Right atrium auricular region (tissue), 2 donors: ENCODE data around the gene MBTD1. TPM values are rescaled to one million over a fixed set of nuclear protein-coding genes. Genes with fewer than 3 reads are reported as not detected.
"Not testable (repeated sequence)": the region's sequence is repeated elsewhere in the genome, so short reads cannot be mapped to it uniquely, and the experiment has no call there.

Source experiments
- DNase-seq: peaks from one replicate; pipeline ENCODE4 v3.0.0-alpha.2; 2019; ENCODE audit warnings: low spot score
- H3K27ac ChIP-seq, 2 donors: fragments of 200-600 bp; sonication (generic); 1 replicate in 1 of 2; 2 replicates in 1 of 2; pipeline ENCODE4 v1.5.1; 2016 to 2019
- H3K27me3 ChIP-seq, 2 donors: fragments of 200-600 bp; sonication (generic); one replicate each; pipeline versions ENCODE4 v1.5.1 to v1.6.0; 2017 to 2019
- H3K36me3 ChIP-seq: fragments of 200-600 bp; sonication (generic); one replicate; pipeline ENCODE4 v1.5.1; 2016
- H3K4me1 ChIP-seq, 2 donors: fragments of 200-600 bp; sonication (generic); one replicate each; pipeline versions ENCODE4 v1.5.1 to v1.6.0; 2017 to 2019
- H3K4me3 ChIP-seq, 2 donors: fragments of 200-600 bp; sonication (generic); 1 replicate in 1 of 2; 2 replicates in 1 of 2; pipeline ENCODE4 v1.5.1; 2017 to 2019; ENCODE audit warnings: mild to moderate bottlenecking in 1 of 2, moderate library complexity in 1 of 2
- H3K9me3 ChIP-seq, 2 donors: fragments of 200-600 bp; sonication (generic); one replicate each; pipeline ENCODE4 v1.5.1; 2019
- total RNA-seq, 2 donors: library from RNA; depleted of rRNA; stranded (reverse); fragments of >200 nt; gene quantifications; one replicate each; pipeline ENCODE4 v1.1.0, GENCODE V29; 2016
- TF ChIP-seq, protein P1 (sequence below), 2 donors: fragments of 200-600 bp; sonication (generic); IDR thresholded peaks; one replicate each; pipeline ENCODE4 v1.5.1; 2019; ENCODE audit warnings: antibody characterized with exemption in 2 of 2

The MBTD1 gene
- total RNA-seq: 1 to 10 TPM; 3.2 to 5.2 TPM

DNA sequence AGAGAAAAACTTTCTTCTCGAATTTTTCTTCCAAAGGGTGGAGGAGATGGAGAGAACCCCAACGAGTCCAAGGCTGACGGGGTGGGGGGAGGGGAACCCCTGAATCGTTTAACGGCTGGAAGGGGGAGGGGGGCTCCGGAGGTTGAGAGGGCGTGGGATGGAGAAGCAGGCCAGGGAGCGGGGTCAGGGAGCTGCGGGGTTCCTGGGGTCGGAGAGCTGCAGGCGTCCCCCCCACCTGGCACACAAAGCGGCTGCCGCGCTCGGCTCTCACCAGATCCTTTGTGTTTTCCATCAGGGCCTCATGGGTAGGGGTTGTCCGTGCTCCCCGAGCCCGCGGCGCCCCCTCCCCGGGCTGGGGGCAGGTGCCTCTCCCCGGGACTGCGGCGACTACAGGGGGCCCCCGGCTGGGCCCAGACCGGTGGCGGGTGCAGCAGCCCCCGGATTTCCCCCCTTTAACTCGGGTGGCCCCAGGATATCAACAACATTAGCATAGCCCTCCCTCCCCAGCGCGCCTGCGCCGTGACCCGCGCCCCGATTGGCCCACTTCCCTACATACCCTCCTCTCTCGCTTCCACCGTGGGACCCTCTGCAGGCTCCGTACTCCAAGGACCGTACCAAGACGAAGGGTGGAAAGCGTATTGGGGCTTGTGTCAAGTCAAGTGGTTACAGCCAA lies at the start of gene MBTD1:
MBTD1 (minus strand) TSS at position 486 of the 673 bp plus-strand sequence. CDS start 34,888 bp downstream, outside the sequence.
- Histone ChIP-seq H3K9me3 (no peaks in the 10 kb centered on the region), H3K27me3 (no peaks in the 10 kb centered on the region), H3K4me1 (peaks cover 0 to 54% of the 10 kb centered on the region in 2 donors), H3K27ac (peak within 1 kb of the TSS; percentile 97 to 98), H3K4me3 (peak within 1 kb of the TSS; percentile 79 to 97), H3K36me3 (peaks cover 8% of the 10 kb centered on the region)
- DNase-seq: peak; percentile 95
- TF ChIP-seq, protein P1, sequence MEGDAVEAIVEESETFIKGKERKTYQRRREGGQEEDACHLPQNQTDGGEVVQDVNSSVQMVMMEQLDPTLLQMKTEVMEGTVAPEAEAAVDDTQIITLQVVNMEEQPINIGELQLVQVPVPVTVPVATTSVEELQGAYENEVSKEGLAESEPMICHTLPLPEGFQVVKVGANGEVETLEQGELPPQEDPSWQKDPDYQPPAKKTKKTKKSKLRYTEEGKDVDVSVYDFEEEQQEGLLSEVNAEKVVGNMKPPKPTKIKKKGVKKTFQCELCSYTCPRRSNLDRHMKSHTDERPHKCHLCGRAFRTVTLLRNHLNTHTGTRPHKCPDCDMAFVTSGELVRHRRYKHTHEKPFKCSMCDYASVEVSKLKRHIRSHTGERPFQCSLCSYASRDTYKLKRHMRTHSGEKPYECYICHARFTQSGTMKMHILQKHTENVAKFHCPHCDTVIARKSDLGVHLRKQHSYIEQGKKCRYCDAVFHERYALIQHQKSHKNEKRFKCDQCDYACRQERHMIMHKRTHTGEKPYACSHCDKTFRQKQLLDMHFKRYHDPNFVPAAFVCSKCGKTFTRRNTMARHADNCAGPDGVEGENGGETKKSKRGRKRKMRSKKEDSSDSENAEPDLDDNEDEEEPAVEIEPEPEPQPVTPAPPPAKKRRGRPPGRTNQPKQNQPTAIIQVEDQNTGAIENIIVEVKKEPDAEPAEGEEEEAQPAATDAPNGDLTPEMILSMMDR (IDR thresholded peaks at IDR 0.05): no peak

DNA sequence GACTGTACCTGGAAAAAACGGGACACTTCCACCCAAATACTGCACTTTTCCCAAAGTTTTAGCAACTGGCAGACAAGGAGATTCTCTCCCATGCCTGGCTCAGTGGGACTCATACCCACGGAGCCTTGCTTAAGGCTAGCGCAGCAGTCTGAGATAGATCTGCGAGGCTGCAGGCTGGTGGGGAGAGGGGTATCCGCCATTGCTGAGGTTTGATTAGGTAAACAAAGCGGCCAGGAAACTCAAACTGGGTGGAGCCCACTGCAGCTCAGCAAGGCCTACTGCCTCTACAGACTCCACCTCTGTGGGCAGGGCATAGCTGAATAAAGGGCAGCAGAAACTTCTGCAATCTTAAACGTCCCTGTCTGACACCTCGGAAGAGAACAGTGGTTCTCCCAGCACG lies 45.3 kb upstream of the MBTD1 start:
- Histone ChIP-seq H3K4me3 (no peak overlapping the region), H3K9me3 (no peaks in the 10 kb centered on the region), H3K4me1 (no peaks in the 10 kb centered on the region), H3K27ac (no peak overlapping the region), H3K36me3 (no peaks in the 10 kb centered on the region), H3K27me3 (no peaks in the 10 kb centered on the region)
- TF ChIP-seq, protein P1 (IDR thresholded peaks at IDR 0.05): no peak
- DNase-seq: no peak

DNA sequence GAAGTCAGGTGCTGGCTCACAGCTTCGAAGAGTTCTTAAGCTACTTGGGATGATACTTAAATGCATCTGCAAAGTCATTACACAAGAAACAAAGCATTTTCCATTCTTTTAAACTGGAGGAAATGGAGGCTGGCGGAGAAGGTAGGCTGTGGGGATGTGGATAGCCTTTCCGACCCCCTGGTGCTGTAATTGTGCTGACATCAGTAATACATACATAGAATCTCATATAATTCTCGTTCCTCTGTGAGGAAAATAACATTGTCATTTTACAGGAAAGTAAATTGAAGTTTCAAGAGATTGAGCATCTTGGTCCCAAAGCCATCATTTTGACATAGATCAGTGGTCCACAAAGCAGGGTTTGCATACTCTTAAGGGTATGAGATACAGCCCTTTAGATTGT lies 40.0 kb upstream of the MBTD1 start:
- Histone ChIP-seq H3K27me3 (no peaks in the 10 kb centered on the region), H3K4me3 (no peak overlapping the region), H3K4me1 (no peaks in the 10 kb centered on the region), H3K27ac (no peak overlapping the region), H3K9me3 (no peaks in the 10 kb centered on the region), H3K36me3 (peaks cover 7% of the 10 kb centered on the region)
- TF ChIP-seq, protein P1 (IDR thresholded peaks at IDR 0.05): no peak
- no peak for DNase-seq

DNA sequence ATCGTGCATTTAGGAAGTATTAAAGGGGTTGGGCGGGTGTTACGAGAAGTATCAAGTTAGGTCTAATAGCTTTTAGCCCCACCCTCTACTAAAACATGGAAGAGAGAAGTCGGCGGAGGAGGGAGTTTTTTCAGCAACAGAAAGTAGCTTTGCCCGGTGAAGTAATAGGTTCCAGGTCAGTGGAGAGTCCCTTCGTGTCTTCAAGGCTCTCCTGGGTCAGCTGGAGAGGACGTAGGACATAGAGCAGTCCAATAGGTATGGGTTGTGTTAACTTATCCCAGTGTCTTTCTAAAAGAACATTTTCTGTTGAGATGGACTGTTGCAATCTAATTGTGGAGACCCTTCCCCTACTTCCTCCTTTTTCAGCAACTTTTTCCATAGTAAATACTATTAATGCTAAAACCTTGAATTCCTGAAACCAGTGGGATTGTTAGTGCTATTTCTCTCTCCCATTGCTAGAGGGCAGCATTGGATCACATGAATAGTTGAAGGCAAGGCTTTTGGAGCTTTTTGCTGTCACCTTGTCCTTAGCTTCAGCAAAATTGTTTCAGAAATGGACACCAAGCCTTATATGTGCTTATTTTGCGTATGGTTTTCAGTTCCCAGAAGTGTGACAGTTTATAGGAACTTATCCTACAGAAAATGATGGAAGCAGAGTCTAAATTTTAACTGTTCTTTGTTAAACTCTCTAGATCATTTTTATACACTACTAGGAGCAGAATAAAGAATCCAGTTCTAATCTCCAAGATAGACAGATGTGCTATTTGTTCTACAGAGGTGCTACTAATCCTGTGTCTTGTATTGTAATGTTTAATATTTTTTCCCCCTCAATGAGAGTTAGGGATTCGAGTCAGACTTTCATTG lies 38.9 kb upstream of the MBTD1 start:
- Histone ChIP-seq H3K27me3 (no peaks in the 10 kb centered on the region), H3K4me3 (no peak overlapping the region), H3K4me1 (no peaks in the 10 kb centered on the region), H3K27ac (no peak overlapping the region), H3K36me3 (peaks cover 14% of the 10 kb centered on the region), H3K9me3 (no peaks in the 10 kb centered on the region)
- TF ChIP-seq, protein P1 (IDR thresholded peaks at IDR 0.05): peak; percentile 42 to 69
- DNase-seq: no peak

DNA sequence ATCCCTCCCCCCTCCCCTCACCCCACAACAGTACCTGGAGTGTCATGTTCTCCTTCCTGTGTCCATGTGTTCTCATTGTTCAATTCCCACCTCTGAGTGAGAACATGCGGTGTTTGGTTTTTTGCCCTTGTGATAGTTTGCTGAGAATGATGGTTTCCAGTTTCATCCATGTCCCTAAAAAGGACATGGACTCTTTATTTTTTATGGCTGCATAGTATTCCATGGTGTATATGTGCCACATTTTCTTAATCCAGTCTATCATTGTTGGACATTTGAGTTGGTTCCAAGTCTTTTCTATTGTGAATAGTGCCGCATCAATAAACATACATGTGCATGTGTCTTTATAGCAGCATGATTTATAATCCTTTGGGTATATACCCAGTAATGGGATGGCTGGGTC lies 34.5 kb upstream of the MBTD1 start:
- not testable (repeated sequence) for H3K27me3 ChIP-seq, H3K4me1 ChIP-seq, DNase-seq, H3K4me3 ChIP-seq, H3K27ac ChIP-seq, H3K9me3 ChIP-seq
- H3K36me3 ChIP-seq: peaks cover 28% of the 10 kb centered on the region

DNA sequence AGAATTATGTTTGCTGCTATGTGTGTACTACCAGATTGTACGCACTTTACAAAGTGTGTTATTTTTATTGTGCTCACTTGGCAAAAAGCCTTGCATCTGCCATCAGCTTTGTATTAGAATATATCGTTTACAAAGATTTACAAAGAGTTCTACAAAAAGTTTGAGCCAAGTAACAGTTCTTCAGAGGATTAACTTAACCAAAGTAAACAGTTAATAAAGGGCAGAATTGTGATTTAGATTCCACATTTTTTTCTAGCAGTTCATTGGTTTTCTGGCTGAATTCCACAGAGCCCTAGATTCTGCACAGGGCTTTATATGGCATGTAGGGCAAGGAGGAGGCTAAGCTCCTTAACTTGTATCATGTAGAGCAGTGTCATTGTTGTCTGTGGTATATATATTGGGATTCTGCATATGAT lies 29.9 kb upstream of the MBTD1 start:
- Histone ChIP-seq H3K4me3 (no peak overlapping the region), H3K9me3 (no peaks in the 10 kb centered on the region), H3K27ac (no peak overlapping the region), H3K27me3 (no peaks in the 10 kb centered on the region), H3K36me3 (peaks cover 65% of the 10 kb centered on the region), H3K4me1 (no peaks in the 10 kb centered on the region)
- TF ChIP-seq, protein P1 (IDR thresholded peaks at IDR 0.05): no peak
- no peak for DNase-seq
